GM21447 (cell line): ENCODE measurements around the gene RBM20.
"Not testable (repeated sequence)": the region's sequence is repeated elsewhere in the genome, so short reads cannot be mapped to it uniquely, and the experiment has no call there.

ENCODE experiments used
- ATAC-seq: cut with Tn5 transposase; IDR thresholded peaks from one replicate; pipeline ENCODE4 v1.9.1; 2021; ENCODE audit not compliant: unreplicated experiment

The RBM20 gene

GRCh38 chr10:110647136-110647430 lies 2.9 kb downstream of the RBM20 start:
- ATAC-seq = no peak

GRCh38 chr10:110648692-110649346 lies 4.7 kb downstream of the RBM20 start:
- ATAC-seq = no peak

GRCh38 chr10:110649347-110650264 lies 5.5 kb downstream of the RBM20 start:
- ATAC-seq = no peak

GRCh38 chr10:110650265-110650668 lies 6.1 kb downstream of the RBM20 start:
- ATAC-seq = no peak

- peak; percentile 92 for ATAC-seq
These were observed 7.2 kb downstream of the RBM20 start for GRCh38 chr10:110651044-110651958.

- no peak for ATAC-seq
These were observed 8.5 kb downstream of the RBM20 start for GRCh38 chr10:110652475-110653118.

- ATAC-seq = no peak
These were observed 11.2 kb downstream of the RBM20 start for GRCh38 chr10:110655320-110655719.

- no peak for ATAC-seq
These were observed 12.5 kb downstream of the RBM20 start for GRCh38 chr10:110656612-110657011.

GRCh38 chr10:110657973-110658691 lies 14.0 kb downstream of the RBM20 start:
- no peak for ATAC-seq

- ATAC-seq = no peak
These were observed 15.4 kb downstream of the RBM20 start for GRCh38 chr10:110659558-110659957.

- not testable (repeated sequence) for ATAC-seq
These were observed 16.2 kb downstream of the RBM20 start for GRCh38 chr10:110660289-110660688.

- ATAC-seq = no peak
These were observed 17.2 kb downstream of the RBM20 start for GRCh38 chr10:110661292-110661691.

- no peak for ATAC-seq
These were observed 20.6 kb downstream of the RBM20 start for GRCh38 chr10:110664483-110665420.

GRCh38 chr10:110666259-110666658 lies 22.1 kb downstream of the RBM20 start:
- ATAC-seq = not testable (repeated sequence)

- no peak for ATAC-seq
These were observed 22.5 kb downstream of the RBM20 start for GRCh38 chr10:110666673-110667072.

- no peak for ATAC-seq
These were observed 23.6 kb downstream of the RBM20 start for GRCh38 chr10:110667620-110668343.

GRCh38 chr10:110668443-110668842 lies 24.3 kb downstream of the RBM20 start:
- ATAC-seq = no peak

- no peak for ATAC-seq
These were observed 26.2 kb downstream of the RBM20 start for GRCh38 chr10:110670335-110670734.
